Amygdala (tissue), 56 donors: Measurements from ENCODE around the gene PRKAR2B.

ENCODE experiments used
- DNase-seq, 56 donors: peaks; one replicate each; lab custom pipeline; 2025; lab: John Stamatoyannopoulos, UW

PRKAR2B gene

GRCh38 chr7:107171496-107171895 is 127.0 kb downstream of the PRKAR2B start:
- DNase-seq = no peak

DNA sequence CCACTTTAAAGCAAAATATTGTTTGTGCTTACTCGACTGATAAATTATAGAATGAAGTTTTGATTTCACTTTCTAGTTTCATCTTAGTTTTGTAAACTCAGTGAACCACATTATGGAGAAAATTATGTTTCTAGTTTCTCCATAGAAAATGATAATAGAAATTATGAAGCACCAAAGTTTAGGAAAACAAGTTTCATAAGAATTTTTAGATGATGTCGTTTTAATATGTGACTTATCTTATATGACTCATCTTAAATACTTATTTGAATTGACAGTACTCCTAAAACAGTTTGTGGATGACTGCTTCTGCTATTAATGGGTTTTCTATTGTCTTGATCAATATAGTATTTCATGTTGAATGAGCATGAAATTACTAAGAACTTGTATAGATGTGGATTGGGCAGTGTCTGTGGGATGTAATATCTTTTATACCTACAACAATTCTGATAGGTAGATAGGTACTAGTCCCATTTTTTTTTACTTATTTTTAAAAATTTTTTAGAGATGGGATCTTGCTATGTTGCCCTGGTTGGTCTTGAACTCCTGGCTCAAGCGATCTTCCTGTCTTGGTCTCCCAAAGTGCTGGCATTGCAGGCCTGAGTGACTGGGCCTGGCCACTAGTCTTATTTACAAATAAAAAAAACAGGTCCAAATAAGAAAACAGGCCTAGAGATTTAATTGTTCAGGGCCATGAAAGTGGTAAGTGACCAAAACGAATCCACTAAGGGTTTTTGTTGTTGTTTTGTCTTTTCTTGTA is 127.9 kb downstream of the PRKAR2B start:
- DNase-seq = no peak

GRCh38 chr7:107173191-107173590 is 128.7 kb downstream of the PRKAR2B start:
- DNase-seq = no peak

DNA sequence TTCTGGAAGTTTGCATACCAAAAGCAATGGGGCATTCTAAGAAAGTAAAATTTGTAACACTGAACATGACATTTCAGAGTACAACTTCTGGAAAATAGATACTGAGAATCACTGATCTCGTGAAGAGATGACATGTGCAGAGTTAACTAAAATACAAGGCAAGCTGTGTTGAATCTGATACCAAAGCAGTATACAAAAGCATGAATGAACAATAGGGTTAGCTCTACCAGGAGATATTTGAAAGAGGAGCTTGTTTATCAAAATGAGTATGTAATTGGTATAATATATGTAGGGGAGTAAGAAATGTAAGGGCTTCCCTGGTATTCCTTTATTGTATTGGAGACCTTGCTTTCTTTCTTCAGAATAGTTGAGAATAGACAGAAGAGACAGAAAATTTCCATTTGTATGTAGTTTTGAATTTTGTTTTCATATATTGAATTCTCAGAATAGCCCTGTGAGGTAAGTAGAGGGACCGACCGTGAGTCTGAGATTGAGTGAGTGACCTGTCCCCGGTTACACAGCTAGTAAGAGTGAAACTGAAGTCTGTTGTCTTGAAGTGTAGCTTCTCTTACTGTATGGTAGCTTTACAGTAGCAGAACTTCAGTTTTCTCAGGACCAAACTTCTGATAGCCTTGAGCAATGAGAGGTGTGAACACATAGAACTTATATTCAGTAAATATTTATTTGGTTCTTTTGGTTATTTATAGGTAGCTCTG is 129.3 kb downstream of the PRKAR2B start:
- DNase-seq = no peak

GRCh38 chr7:107179326-107180164 is 135.0 kb downstream of the PRKAR2B start:
- DNase-seq = no peak

DNA sequence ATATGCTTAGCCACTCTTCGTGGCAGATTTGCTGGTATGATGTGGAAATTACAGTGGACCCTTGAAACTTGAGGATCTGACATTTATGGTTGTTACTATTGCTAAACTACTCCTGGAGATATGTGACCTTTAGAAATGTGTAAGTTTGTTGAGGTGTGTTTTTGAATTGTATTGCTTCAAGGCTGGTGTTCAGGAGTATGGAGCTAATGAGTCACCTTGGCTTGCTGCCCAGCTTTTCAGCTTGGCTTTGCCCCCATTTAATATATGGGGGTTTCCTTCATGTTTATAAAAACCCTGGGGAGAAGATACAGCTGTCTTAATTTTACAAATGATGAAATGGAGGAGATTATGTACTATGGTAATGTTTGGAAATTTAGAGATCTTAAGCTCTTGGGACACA is 135.9 kb downstream of the PRKAR2B start:
- DNase-seq = peak in 2 of 56 donors; percentile 5 to 16

DNA sequence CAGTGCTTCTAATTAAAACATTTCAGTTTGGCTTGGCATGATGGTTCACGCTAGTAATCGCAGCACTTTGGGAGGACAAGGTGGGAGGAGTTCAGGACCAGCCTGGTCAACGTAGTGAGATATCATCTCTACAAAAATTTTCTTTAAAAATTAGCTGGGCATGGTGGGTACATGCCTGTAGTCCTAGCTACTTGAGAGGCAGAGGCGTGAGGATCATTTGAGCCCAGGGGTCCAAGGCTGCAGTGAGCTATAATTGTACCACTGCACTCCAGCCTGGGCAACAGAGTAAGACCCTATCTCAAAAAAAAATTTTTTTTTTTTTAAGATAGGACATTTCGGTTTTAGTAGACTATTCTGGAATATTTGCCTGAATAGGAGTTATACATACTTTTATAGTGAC is 136.7 kb downstream of the PRKAR2B start:
- DNase-seq = no peak

GRCh38 chr7:107185716-107186115 is 141.2 kb downstream of the PRKAR2B start:
- DNase-seq = no peak

DNA sequence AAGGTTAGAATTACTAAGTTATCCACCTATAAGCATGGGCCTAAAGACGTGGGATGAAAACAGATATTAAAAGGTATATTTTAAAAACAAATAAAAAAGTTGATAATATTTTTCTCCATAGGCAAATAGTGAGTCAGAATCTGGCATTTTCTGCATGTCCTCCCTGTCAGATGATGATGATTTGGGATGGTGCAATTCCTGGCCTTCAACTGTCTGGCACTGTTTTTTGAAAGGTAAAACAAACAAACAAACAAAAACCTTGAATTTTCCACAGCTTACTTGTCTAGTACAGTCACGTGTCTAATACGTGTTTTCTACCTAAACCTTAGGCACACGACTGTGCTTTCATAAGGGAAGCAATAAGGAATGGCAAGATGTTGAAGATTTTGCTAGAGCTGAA is 141.7 kb downstream of the PRKAR2B start:
- DNase-seq = no peak

DNA sequence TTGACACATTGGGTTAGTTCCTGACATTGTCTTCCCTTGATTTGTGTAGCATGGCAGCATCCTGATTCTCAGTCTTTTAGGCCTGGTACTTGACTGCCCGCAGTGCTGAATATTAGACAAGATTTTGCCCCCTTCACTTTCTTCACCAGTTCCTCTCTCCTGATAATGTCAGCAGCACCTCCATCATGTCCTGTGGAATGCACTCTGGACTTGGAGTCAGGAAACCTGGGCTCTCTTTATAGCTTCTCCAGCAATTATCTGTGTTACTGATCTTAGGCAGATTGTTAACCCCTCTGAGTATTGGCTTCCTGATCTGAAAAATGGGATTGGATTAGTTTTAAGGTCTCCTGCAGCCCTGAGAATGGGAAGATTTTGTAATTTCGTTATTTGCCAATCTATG is 143.3 kb downstream of the PRKAR2B start:
- DNase-seq = no peak

- DNase-seq = no peak
Observed at GRCh38 chr7:107190090-107190489, 145.6 kb downstream of the PRKAR2B start.

GRCh38 chr7:107194052-107194451 is 149.5 kb downstream of the PRKAR2B start:
- no peak for DNase-seq

DNA sequence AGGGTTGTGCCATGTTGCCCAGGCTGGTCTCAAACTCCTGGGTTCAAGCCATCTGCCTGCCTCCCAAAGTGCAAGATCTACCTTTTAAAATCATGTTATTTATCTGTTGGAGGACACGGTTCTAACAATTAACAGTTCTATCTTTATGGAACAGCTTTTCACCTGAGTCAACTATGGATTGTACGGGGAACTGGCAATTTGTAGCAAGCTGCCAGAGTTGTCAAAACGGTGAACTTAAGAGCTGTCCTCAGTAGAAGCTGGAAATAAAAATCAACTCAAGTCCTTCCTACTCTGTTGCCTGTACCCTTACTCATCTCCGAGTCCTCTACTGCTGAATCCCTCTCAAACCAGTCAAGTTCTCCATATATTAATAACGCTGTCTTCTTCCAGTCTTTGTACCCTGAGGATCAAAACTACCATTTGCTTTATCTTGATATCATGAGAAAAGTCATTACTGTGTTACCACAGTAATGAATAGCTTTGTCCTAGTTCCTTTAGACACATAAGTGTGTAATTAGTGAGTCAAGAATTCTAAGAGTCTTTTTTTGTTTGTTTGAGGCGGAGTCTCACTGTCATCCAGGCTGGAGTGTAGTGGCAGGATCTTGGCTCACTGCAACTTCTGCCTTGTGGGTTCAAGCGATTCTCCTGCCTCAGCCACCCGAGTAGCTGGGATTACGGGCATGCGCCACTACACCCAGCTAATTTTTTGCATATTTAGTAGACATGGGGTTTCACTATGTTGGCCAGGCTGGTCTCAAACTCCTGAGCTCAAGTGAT is 152.5 kb downstream of the PRKAR2B start:
- no peak for DNase-seq

DNA sequence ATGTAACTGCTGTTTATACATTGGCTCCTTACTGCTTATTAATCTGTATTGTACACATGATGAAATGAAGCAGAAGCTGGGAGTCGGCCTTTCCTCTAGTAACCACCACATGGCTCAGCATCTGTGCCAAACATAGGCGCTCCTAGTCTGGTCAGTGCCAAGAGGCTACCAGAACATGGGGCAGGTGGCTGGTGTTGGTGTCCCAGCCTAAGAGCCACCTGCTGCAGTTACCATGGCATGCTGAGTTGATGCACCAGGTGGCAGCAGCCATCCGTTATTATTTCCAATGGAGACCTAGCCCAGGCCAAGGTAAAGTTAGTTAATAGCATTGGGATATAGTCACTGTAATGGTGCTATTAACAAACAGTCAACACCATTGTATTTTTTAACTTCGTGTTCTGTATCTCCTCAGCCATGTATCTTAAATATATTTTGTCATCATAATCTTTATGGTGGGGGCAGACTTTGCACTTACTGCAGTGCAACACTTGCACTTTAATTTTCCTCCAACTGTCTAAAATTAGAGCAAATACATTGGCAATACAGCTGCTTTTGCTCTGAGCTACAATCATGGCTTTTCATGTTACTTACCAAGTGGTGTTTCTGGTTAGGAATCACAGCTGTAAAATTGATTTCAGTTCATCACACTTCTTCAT is 157.4 kb downstream of the PRKAR2B start:
- peak in 15 of 56 donors; percentile 4 to 50 (median 19) for DNase-seq

- no peak for DNase-seq
Observed at GRCh38 chr7:107203607-107204006, 159.1 kb downstream of the PRKAR2B start.

DNA sequence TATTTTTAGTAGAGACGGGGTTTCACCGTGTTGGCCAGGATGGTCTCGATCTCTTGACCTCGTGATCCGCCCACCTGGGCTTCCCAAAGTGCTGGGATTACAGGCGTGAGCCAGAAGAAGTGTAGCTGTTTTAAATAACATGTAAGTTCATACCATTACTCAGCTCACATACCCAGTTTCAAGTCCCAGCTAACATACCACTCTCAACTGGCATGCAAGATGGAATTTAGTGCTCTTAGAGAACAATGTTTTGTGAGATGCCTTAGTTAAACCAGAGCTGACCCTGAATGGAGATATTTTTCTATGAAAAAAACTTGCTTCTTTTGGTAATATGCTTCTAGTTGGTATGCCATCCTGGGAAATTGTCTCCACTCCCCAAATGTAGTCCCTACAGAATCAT is 161.6 kb downstream of the PRKAR2B start:
- DNase-seq = no peak

- DNase-seq = no peak
Observed at GRCh38 chr7:107206706-107207105, 162.2 kb downstream of the PRKAR2B start.

- peak in 1 of 56 donors; percentile 10 for DNase-seq
Observed at GRCh38 chr7:107207459-107207858, 163.0 kb downstream of the PRKAR2B start.

GRCh38 chr7:107208024-107208521 is 163.6 kb downstream of the PRKAR2B start:
- DNase-seq = peak in 1 of 56 donors; percentile 16

GRCh38 chr7:107208563-107208962 is 164.1 kb downstream of the PRKAR2B start:
- no peak for DNase-seq
